OCI-LY7 (cell line): ENCODE data around the gene COL20A1. TPM values are rescaled to one million over a fixed set of nuclear protein-coding genes. Genes with fewer than 3 reads are reported as not detected.

Experiments used
- BruUV-seq: library from RNA; stranded (reverse); fragments of 400-500 nt; replicated peaks from 2 replicates; lab custom pipeline; 2021; lab: Mats Ljungman, UMichigan
- CTCF ChIA-PET: fragments of 300-600 bp; sonication (Branson Sonifier 250); formaldehyde crosslinking; loops from one replicate; lab custom pipeline; 2022; ENCODE audit warnings: antibody characterized with exemption; ENCODE audit not compliant: unreplicated experiment; lab: Charles Lee
- POLR2A ChIA-PET: fragments of 300-600 bp; sonication (Branson Sonifier 250); formaldehyde crosslinking; loops from one replicate; lab custom pipeline; 2022; ENCODE audit warnings: antibody characterized with exemption; lab: Charles Lee
- DNase-seq: peaks from one replicate; pipeline ENCODE4 v3.0.0-alpha.2; 2015; ENCODE audit warnings: low spot score
- H2AFZ ChIP-seq: fragments of 200-600 bp; sonication (generic), shearing (Covaris generic); 2 replicates; pipeline ENCODE4 v1.6.1; 2014; ENCODE audit warnings: mild to moderate bottlenecking, antibody characterized with exemption, low read length, moderate library complexity
- H3K27ac ChIP-seq: fragments of 200-600 bp; sonication (generic); 2 replicates; pipeline ENCODE4 v1.5.1; 2014; ENCODE audit warnings: mixed run types, low read depth, mild to moderate bottlenecking, moderate library complexity, low read length, inconsistent platforms; ENCODE audit not compliant: poor library complexity, severe bottlenecking
- H3K36me3 ChIP-seq: fragments of 200-600 bp; sonication (generic); 2 replicates; pipeline ENCODE4 v1.6.1; 2014; ENCODE audit warnings: mild to moderate bottlenecking, antibody characterized with exemption, low read length, moderate library complexity, mixed read lengths; ENCODE audit not compliant: insufficient read depth
- H3K4me1 ChIP-seq: fragments of 200-600 bp; sonication (generic); 2 replicates; pipeline ENCODE4 v1.5.1; 2014; ENCODE audit warnings: mild to moderate bottlenecking, low read length; ENCODE audit not compliant: insufficient read depth, poor library complexity, severe bottlenecking
- H3K4me2 ChIP-seq: fragments of 200-600 bp; sonication (generic); 2 replicates; pipeline ENCODE4 v1.6.1; 2014; ENCODE audit warnings: mild to moderate bottlenecking, low read length
- H3K4me3 ChIP-seq: fragments of 200-600 bp; sonication (generic); 2 replicates; pipeline ENCODE4 v1.5.1; 2014; ENCODE audit warnings: mild to moderate bottlenecking, low read depth, low read length; ENCODE audit not compliant: poor library complexity, severe bottlenecking
- H3K79me2 ChIP-seq: fragments of 200-600 bp; sonication (generic); 2 replicates; pipeline ENCODE4 v1.6.1; 2016; ENCODE audit warnings: low read depth, mild to moderate bottlenecking, low read length, moderate library complexity, mixed read lengths; ENCODE audit not compliant: insufficient read depth
- H3K9me2 ChIP-seq: fragments of 200-600 bp; sonication (generic); 2 replicates; pipeline ENCODE4 v1.6.1; 2016; ENCODE audit warnings: mild to moderate bottlenecking, low read length, mixed read lengths; ENCODE audit not compliant: insufficient read depth
- H3K9me3 ChIP-seq: fragments of 200-600 bp; sonication (generic); 2 replicates; pipeline ENCODE4 v1.6.1; 2014; ENCODE audit warnings: mild to moderate bottlenecking, mixed run types, low read length, mixed read lengths
- H4K20me1 ChIP-seq: fragments of 200-600 bp; sonication (generic); 2 replicates; pipeline ENCODE4 v1.6.1; 2014; ENCODE audit warnings: mild to moderate bottlenecking, antibody characterized with exemption, low read length, moderate library complexity, mixed read lengths; ENCODE audit not compliant: insufficient read depth
- CTCF ChIP-seq: fragments of 200-600 bp; sonication (generic); conservative IDR thresholded peaks from 2 replicates; pipeline ENCODE4 v1.5.1; 2014; ENCODE audit warnings: mild to moderate bottlenecking, antibody characterized with exemption, low read length, moderate library complexity, mixed read lengths
- EZH2phosphoT487 ChIP-seq: fragments of 200-600 bp; sonication (generic); IDR thresholded peaks from 2 replicates; pipeline ENCODE4 v1.6.1; 2018; ENCODE audit warnings: low read depth, borderline replicate concordance, mild to moderate bottlenecking, mixed run types, antibody characterized with exemption, low read length, moderate library complexity, mixed read lengths
- intact Hi-C: fragments of 100-400 bp; cut with micrococcal nuclease; formaldehyde crosslinking; loops from one replicate; pipeline ENCODE4 v1.10.0; 2022; ENCODE audit not compliant: unreplicated experiment
- total RNA-seq, 2 experiments: library from RNA; depleted of rRNA in 1 of 2; stranded (reverse); fragments of >200 nt in 1 of 2; shearing (Covaris generic) in 1 of 2; gene quantifications; 2 replicates each; pipeline ENCODE4 v1.2.3, GENCODE V29; 2014 to 2022

The COL20A1 gene
- total RNA-seq, 2 experiments from 2014 or later: 0.15 TPM; not detected in 1

DNA sequence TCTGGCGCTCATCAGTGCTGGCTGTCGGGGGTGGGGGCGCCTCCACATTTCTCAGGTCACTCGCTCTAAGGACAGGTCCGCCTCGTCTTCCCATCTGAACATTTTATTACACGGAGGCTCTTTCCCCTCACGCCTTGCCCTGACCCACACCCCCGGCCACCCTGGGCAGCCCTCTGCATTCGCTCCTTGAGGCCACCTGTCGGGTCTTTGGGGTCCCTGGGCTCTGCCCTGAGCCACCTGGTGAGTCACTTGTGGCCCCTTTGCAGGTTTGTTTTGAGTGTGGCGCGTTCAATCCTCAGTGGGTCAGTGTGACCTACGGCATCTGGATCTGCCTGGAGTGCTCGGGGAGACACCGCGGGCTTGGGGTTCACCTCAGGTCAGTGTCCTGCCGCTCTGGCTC is 17.2 kb upstream of the COL20A1 start:
- intact Hi-C loops: no loop called here
- no peak overlapping the region for H3K4me3 ChIP-seq
- H3K4me2 ChIP-seq: no peak overlapping the region
- H3K4me1 ChIP-seq: peaks cover 17% of the 10 kb centered on the region
- BruUV-seq: no TSS peak
- peaks cover 24% of the 10 kb centered on the region for H3K79me2 ChIP-seq
- no peaks in the 10 kb centered on the region for H3K9me2 ChIP-seq
- CTCF ChIA-PET: no interaction called here
- DNase-seq: no peak
- H3K9me3 ChIP-seq: no peaks in the 10 kb centered on the region
- H4K20me1 ChIP-seq: peaks cover 10% of the 10 kb centered on the region; the same call in 1 of the 2 replicates
- no peak overlapping the region for H3K27ac ChIP-seq
- peaks cover 47% of the 10 kb centered on the region; the same call in 1 of the 2 replicates for H3K36me3 ChIP-seq
- POLR2A ChIA-PET: no interaction called here
- no peak overlapping the region for H2AFZ ChIP-seq
- TF ChIP-seq CTCF (no peak), EZH2phosphoT487 (no peak)

DNA sequence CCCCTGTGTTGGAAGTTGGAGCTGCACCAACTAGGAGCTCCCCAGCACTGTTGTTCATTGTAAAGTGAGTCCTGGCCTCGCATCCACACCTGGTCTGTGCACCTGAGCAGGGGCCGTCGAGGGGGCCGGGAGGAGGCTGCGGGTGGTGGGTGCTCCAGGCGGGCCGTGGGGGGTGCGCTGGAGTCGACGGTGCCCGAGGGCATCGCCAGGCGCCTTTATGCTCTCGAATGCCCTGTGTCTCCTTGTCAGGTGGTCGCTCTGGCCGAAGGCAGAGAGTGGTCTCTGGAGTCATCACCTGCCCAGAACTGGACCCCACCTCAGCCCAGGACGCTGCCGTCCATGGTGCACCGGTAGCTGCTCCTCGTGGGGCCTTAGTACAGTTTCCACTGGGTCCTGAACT is 16.0 kb upstream of the COL20A1 start:
- ChIA-PET CTCF (no interaction called here), POLR2A (no interaction called here)
- Histone ChIP-seq H3K4me2 (no peak overlapping the region), H3K79me2 (peaks cover 24% of the 10 kb centered on the region), H3K36me3 (peaks cover 47% of the 10 kb centered on the region; the same call in 1 of the 2 replicates), H3K9me2 (no peaks in the 10 kb centered on the region), H3K4me3 (no peak overlapping the region), H4K20me1 (peaks cover 10% of the 10 kb centered on the region; the same call in 1 of the 2 replicates), H2AFZ (no peak overlapping the region), H3K9me3 (no peaks in the 10 kb centered on the region), H3K4me1 (peaks cover 14% of the 10 kb centered on the region), H3K27ac (no peak overlapping the region)
- TF ChIP-seq EZH2phosphoT487 (no peak), CTCF (no peak)
- no TSS peak for BruUV-seq
- intact Hi-C loops: no loop called here
- DNase-seq: no peak

GRCh38 chr20:63277466-63278272 is 15.3 kb upstream of the COL20A1 start:
- H4K20me1 ChIP-seq: peaks cover 10% of the 10 kb centered on the region; the same call in 1 of the 2 replicates
- POLR2A ChIA-PET: no interaction called here

More at GRCh38 chr20:63277466-63278272, 15.3 kb upstream of the COL20A1 start:
- Histone ChIP-seq H3K4me3 (no peak overlapping the region), H3K27ac (no peak overlapping the region), H3K4me1 (peaks cover 12% of the 10 kb centered on the region), H3K9me3 (no peaks in the 10 kb centered on the region), H3K36me3 (peaks cover 49% of the 10 kb centered on the region; the same call in 1 of the 2 replicates), H3K4me2 (no peak overlapping the region), H3K9me2 (no peaks in the 10 kb centered on the region), H2AFZ (no peak overlapping the region), H3K79me2 (peaks cover 24% of the 10 kb centered on the region)
- BruUV-seq: no TSS peak
- intact Hi-C loops: no loop called here
- TF ChIP-seq CTCF: no peak
- TF ChIP-seq EZH2phosphoT487: no peak
- CTCF ChIA-PET: no interaction called here
- DNase-seq: no peak
